Keratinocyte (primary cell): ENCODE data around the gene SBNO2. TPM values are rescaled to one million over a fixed set of nuclear protein-coding genes. Genes with fewer than 3 reads are reported as not detected.
A peak's percentile ranks its signal among the peaks of the same experiment; 100 is the strongest.

Experiments
- DNase-seq: peaks from one replicate; pipeline ENCODE4 v3.0.0-alpha.2; 2011; ENCODE audit warnings: low read depth, missing footprints, low spot score
- FAIRE-seq: peaks from 2 replicates; lab custom pipeline; 2011; peaks lifted over from hg19 to GRCh38; lab: Jason Lieb, UNC
- H2AFZ ChIP-seq: 2 replicates; pipeline ENCODE4 v1.6.0; 2012; ENCODE audit warnings: low read length, control low read depth, inconsistent platforms; ENCODE audit not compliant: control insufficient read depth
- H3K27ac ChIP-seq: 2 replicates; pipeline ENCODE4 v1.5.1; 2011; ENCODE audit warnings: low read length; ENCODE audit not compliant: control insufficient read depth, insufficient read depth
- H3K27me3 ChIP-seq: 3 replicates; pipeline ENCODE4 v1.6.0; 2011; ENCODE audit warnings: low read length; ENCODE audit not compliant: control insufficient read depth, insufficient read depth; ENCODE audit errors: extremely low read depth
- H3K36me3 ChIP-seq, 2 experiments: 2 replicates in 1 of 2; 3 replicates in 1 of 2; pipeline ENCODE4 v1.5.1; 2011; ENCODE audit warnings: low read length in 2 of 2, mild to moderate bottlenecking in 1 of 2; ENCODE audit not compliant: control insufficient read depth in 2 of 2, insufficient read depth in 2 of 2; ENCODE audit errors: extremely low read depth in 1 of 2
- H3K4me1 ChIP-seq: 3 replicates; pipeline ENCODE4 v1.5.1; 2011; ENCODE audit warnings: low read length; ENCODE audit not compliant: control insufficient read depth, insufficient read depth; ENCODE audit errors: extremely low read depth
- H3K4me2 ChIP-seq: 3 replicates; pipeline ENCODE4 v1.6.0; 2011; ENCODE audit warnings: low read depth, low read length; ENCODE audit not compliant: control insufficient read depth, insufficient read depth; ENCODE audit errors: extremely low read depth
- H3K4me3 ChIP-seq, 3 experiments: fragments of 200-600 bp in 1 of 3; sonication (generic) in 1 of 3; 2 replicates in 2 of 3; 3 replicates in 1 of 3; pipeline ENCODE4 v1.5.1; 2011 to 2016; ENCODE audit warnings: low read length in 3 of 3, mild to moderate bottlenecking in 3 of 3, control low read depth in 2 of 3, inconsistent platforms in 1 of 3, low read depth in 1 of 3, mixed read lengths in 1 of 3, mixed run types in 1 of 3, moderate library complexity in 1 of 3; ENCODE audit not compliant: control insufficient read depth in 2 of 3, insufficient read depth in 2 of 3; ENCODE audit errors: extremely low read depth in 1 of 3
- H3K79me2 ChIP-seq: 2 replicates; pipeline ENCODE4 v1.6.0; 2012; ENCODE audit warnings: low read length; ENCODE audit not compliant: control insufficient read depth, insufficient read depth
- H3K9ac ChIP-seq: 3 replicates; pipeline ENCODE4 v1.6.0; 2011; ENCODE audit warnings: low read length; ENCODE audit not compliant: control insufficient read depth, insufficient read depth; ENCODE audit errors: extremely low read depth
- H3K9me1 ChIP-seq: 3 replicates; pipeline ENCODE4 v1.6.0; 2011; ENCODE audit warnings: low read length; ENCODE audit not compliant: control insufficient read depth, insufficient read depth; ENCODE audit errors: extremely low read depth
- H3K9me3 ChIP-seq: 2 replicates; pipeline ENCODE4 v1.5.1; 2012; ENCODE audit warnings: low read depth, low read length; ENCODE audit not compliant: control insufficient read depth
- H4K20me1 ChIP-seq: 3 replicates; pipeline ENCODE4 v1.6.0; 2011; ENCODE audit warnings: low read length; ENCODE audit not compliant: control insufficient read depth, insufficient read depth; ENCODE audit errors: extremely low read depth
- EZH2 ChIP-seq: IDR thresholded peaks from one replicate; pipeline ENCODE4 v1.6.1; 2012; ENCODE audit warnings: inconsistent platforms, mild to moderate bottlenecking, low read length, moderate library complexity
- dilution Hi-C: fragments of 300-500 bp; cut with MboI; formaldehyde crosslinking; loops from one replicate; pipeline ENCODE4 v1.7.0; 2020; ENCODE audit warnings: low sequenced_read_pairs; ENCODE audit not compliant: extremely low pct_ligation_motif_present
- polyA plus RNA-seq, 5 experiments: library from polyadenylated mRNA; depleted of rRNA in 3 of 5; stranded (reverse) in 3 of 5; stranded (forward) in 1 of 5; unstranded in 1 of 5; fragments of >200 nt; gene quantifications; 1 replicate in 1 of 5; 2 replicates in 3 of 5; 3 replicates in 1 of 5; pipeline versions ENCODE4 v1.2.1 to v1.2.3, GENCODE V29; 2011 to 2012; ENCODE audit warnings: missing spikeins in 2 of 5, low read depth in 1 of 5, low replicate concordance in 1 of 5
- TF ChIP-seq, protein P1 (sequence below), 3 experiments: IDR thresholded peaks in 1 of 3; conservative IDR thresholded peaks in 1 of 3; optimal IDR thresholded peaks in 1 of 3; 2 replicates in 2 of 3; 3 replicates in 1 of 3; pipeline versions ENCODE3 to v1.5.1; 2011; ENCODE audit warnings: low read length in 3 of 3, mild to moderate bottlenecking in 3 of 3, moderate library complexity in 2 of 3, control low read depth in 1 of 3, inconsistent platforms in 1 of 3; ENCODE audit not compliant: insufficient read depth in 2 of 3; ENCODE audit errors: extremely low read depth in 1 of 3

SBNO2 gene
- polyA plus RNA-seq, 1 donor (not counting 4 experiments of a cell fraction or from before 2014, with no cell fraction given): 10.9 TPM

DNA sequence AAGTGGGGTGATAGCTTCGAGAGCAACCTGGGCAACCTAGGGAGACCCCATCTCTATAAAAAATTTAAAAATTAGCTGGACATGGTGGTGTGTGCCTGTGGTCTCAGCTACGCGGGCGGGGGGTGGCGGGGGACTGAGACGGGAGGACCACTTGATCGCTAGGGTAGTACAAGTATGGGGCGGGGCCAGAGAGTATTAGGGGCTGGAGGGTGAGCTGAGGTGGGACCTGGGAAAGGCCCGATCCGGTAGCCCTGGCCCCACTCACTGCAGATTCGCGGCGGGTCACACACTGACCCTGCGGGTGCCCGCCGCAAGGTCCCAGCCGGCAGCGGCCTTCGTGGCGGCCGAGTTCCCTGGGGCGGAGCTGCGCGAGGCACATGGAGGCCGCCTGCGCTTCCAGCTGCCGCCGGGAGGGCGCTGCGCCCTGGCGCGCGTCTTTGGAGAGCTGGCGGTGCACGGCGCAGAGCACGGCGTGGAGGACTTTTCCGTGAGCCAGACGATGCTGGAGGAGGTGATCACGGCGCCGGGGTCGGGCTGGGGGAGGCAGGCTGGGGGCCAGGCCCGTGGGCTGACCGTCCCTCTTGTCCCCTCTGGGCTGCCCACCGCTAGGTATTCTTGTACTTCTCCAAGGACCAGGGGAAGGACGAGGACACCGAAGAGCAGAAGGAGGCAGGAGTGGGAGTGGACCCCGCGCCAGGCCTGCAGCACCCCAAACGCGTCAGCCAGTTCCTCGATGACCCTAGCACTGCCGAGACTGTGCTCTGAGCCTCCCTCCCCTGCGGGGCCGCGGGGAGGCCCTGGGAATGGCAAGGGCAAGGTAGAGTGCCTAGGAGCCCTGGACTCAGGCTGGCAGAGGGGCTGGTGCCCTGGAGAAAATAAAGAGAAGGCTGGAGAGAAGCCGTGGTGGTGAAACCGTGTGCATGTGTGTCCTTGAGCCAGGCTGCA is 109.1 kb downstream of the SBNO2 start:
- H3K4me2 ChIP-seq: peak overlapping the region; percentile 8
- no peak overlapping the region for H3K4me3 ChIP-seq
- no peak overlapping the region for H3K9ac ChIP-seq
- no peaks in the 10 kb centered on the region for H3K9me3 ChIP-seq
- H3K4me1 ChIP-seq: peaks cover 24% of the 10 kb centered on the region
- H3K9me1 ChIP-seq: no peaks in the 10 kb centered on the region
- no peak for DNase-seq
- no peak overlapping the region for H3K27ac ChIP-seq
- H3K27me3 ChIP-seq: peaks cover 8% of the 10 kb centered on the region
- FAIRE-seq: no peak
- no peak overlapping the region for H2AFZ ChIP-seq
- TF ChIP-seq EZH2: no peak
- TF ChIP-seq, protein P1, sequence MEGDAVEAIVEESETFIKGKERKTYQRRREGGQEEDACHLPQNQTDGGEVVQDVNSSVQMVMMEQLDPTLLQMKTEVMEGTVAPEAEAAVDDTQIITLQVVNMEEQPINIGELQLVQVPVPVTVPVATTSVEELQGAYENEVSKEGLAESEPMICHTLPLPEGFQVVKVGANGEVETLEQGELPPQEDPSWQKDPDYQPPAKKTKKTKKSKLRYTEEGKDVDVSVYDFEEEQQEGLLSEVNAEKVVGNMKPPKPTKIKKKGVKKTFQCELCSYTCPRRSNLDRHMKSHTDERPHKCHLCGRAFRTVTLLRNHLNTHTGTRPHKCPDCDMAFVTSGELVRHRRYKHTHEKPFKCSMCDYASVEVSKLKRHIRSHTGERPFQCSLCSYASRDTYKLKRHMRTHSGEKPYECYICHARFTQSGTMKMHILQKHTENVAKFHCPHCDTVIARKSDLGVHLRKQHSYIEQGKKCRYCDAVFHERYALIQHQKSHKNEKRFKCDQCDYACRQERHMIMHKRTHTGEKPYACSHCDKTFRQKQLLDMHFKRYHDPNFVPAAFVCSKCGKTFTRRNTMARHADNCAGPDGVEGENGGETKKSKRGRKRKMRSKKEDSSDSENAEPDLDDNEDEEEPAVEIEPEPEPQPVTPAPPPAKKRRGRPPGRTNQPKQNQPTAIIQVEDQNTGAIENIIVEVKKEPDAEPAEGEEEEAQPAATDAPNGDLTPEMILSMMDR (optimal IDR thresholded peaks at IDR 0.05 in 1 of 3, IDR thresholded peaks at IDR 0.05 in 1 of 3, conservative IDR thresholded peaks at IDR 0.05 in 1 of 3; ENCODE audit: extremely low read depth in 1 of 3, insufficient read depth in 2 of 3, low read length in 3 of 3): peak; percentile 50 to 89 (median 85)
- H3K36me3 ChIP-seq: peaks cover 0 to 5% of the 10 kb centered on the region in 2 experiments
- no peaks in the 10 kb centered on the region for H4K20me1 ChIP-seq
- H3K79me2 ChIP-seq: no peaks in the 10 kb centered on the region
- dilution Hi-C loops: no loop called here

GRCh38 chr19:1063909-1064660 is 110.0 kb downstream of the SBNO2 start:
- Histone ChIP-seq H3K79me2 (no peaks in the 10 kb centered on the region), H3K4me2 (no peak overlapping the region), H3K27me3 (peaks cover 4% of the 10 kb centered on the region), H3K9ac (no peak overlapping the region), H3K27ac (no peak overlapping the region), H3K9me3 (no peaks in the 10 kb centered on the region), H3K9me1 (no peaks in the 10 kb centered on the region), H3K4me3 (no peak overlapping the region), H2AFZ (no peak overlapping the region), H4K20me1 (no peaks in the 10 kb centered on the region), H3K36me3 (peaks cover 0 to 5% of the 10 kb centered on the region in 2 experiments), H3K4me1 (peaks cover 24% of the 10 kb centered on the region)
- no peak for FAIRE-seq
- dilution Hi-C loops: no loop called here
- no peak for DNase-seq
- TF ChIP-seq, protein P1 (optimal IDR thresholded peaks at IDR 0.05 in 1 of 3, IDR thresholded peaks at IDR 0.05 in 1 of 3, conservative IDR thresholded peaks at IDR 0.05 in 1 of 3; ENCODE audit: extremely low read depth in 1 of 3, insufficient read depth in 2 of 3, low read length in 3 of 3): no peak
- no peak for TF ChIP-seq EZH2
